AG08396 (cell line): ENCODE measurements around the gene FAM3C.

Source experiments
- DNase-seq: peaks from one replicate; pipeline ENCODE4 v3.0.0; 2012; ENCODE audit warnings: low spot score, mixed read lengths

FAM3C gene

GRCh38 chr7:121379930-121380329 is 16.2 kb downstream of the FAM3C start:
- DNase-seq, result no peak

- DNase-seq, result no peak
These were observed 19.1 kb downstream of the FAM3C start for GRCh38 chr7:121376979-121377378.

GRCh38 chr7:121373177-121373576 is 22.9 kb downstream of the FAM3C start:
- no peak for DNase-seq

GRCh38 chr7:121372376-121373010 is 23.6 kb downstream of the FAM3C start:
- DNase-seq, result no peak

- DNase-seq, result no peak
These were observed 24.2 kb downstream of the FAM3C start for GRCh38 chr7:121371883-121372282.

- DNase-seq, result no peak
These were observed 24.7 kb downstream of the FAM3C start for GRCh38 chr7:121371367-121371766.

- DNase-seq, result peak; percentile 15
These were observed 26.6 kb downstream of the FAM3C start for GRCh38 chr7:121369462-121369861.

GRCh38 chr7:121366852-121367431 is 29.2 kb downstream of the FAM3C start:
- DNase-seq, result peak; percentile 17

- no peak for DNase-seq
These were observed 35.5 kb downstream of the FAM3C start for GRCh38 chr7:121360564-121360963.

- DNase-seq, result no peak
These were observed 40.5 kb downstream of the FAM3C start for GRCh38 chr7:121355574-121355973.

GRCh38 chr7:121352323-121352722 is 43.8 kb downstream of the FAM3C start:
- DNase-seq, result no peak

GRCh38 chr7:121351682-121352081 is 44.4 kb downstream of the FAM3C start:
- DNase-seq, result no peak

GRCh38 chr7:121344497-121344896 is 51.6 kb downstream of the FAM3C start:
- DNase-seq, result no peak

- no peak for DNase-seq
These were observed 52.0 kb downstream of the FAM3C start for GRCh38 chr7:121344093-121344492.

GRCh38 chr7:121343302-121343701 is 52.8 kb downstream of the FAM3C start:
- DNase-seq, result no peak

GRCh38 chr7:121342631-121343030 is 53.5 kb downstream of the FAM3C start:
- no peak for DNase-seq

- no peak for DNase-seq
These were observed 54.2 kb downstream of the FAM3C start for GRCh38 chr7:121341933-121342332.

GRCh38 chr7:121339082-121339481 is 57.0 kb downstream of the FAM3C start:
- no peak for DNase-seq

- no peak for DNase-seq
These were observed 58.7 kb downstream of the FAM3C start for GRCh38 chr7:121337398-121337797.

- no peak for DNase-seq
These were observed 59.5 kb downstream of the FAM3C start for GRCh38 chr7:121336579-121336978.

- peak; percentile 40 for DNase-seq
These were observed 61.0 kb downstream of the FAM3C start for GRCh38 chr7:121334875-121335648.

- DNase-seq, result no peak
These were observed 61.7 kb downstream of the FAM3C start for GRCh38 chr7:121334376-121334775.

- DNase-seq, result no peak
These were observed 64.5 kb downstream of the FAM3C start for GRCh38 chr7:121331574-121331973.
